Measurements from ENCODE around the gene POPDC2. TPM values are rescaled to one million over a fixed set of nuclear protein-coding genes. Genes with fewer than 3 reads are reported as not detected.

The POPDC2 gene
- total and polyA plus RNA-seq, 2 of the 4 experiments (the other 2 are of a cell fraction), result under 0.01 to 0.29 TPM

GRCh38 chr3:119602676-119603075 lies 57.7 kb downstream of the POPDC2 start:
- no peak overlapping the region for H2BK15ac ChIP-seq (ENCODE audit: low read depth, low read length)
- no peaks in the 10 kb centered on the region for H3K36me3 ChIP-seq (ENCODE audit: control insufficient read depth, insufficient read depth, low read length)
- no peak for TF ChIP-seq SMC3 (IDR thresholded peaks at IDR 0.05; ENCODE audit: low read depth, low read length)
- TF ChIP-seq POLR2A (IDR thresholded peaks at IDR 0.05; ENCODE audit: low read depth, low read length), result no peak
- TF ChIP-seq ELK1 (IDR thresholded peaks at IDR 0.05; ENCODE audit: borderline replicate concordance, low read depth, low read length), result no peak
- TF ChIP-seq BHLHE40 (IDR thresholded peaks at IDR 0.05; ENCODE audit: low read depth, low read length), result no peak
- no peak for TF ChIP-seq RCOR1 (IDR thresholded peaks at IDR 0.05; ENCODE audit: insufficient replicate concordance, low read length)
- ChIA-PET CTCF (no interaction called here), POLR2A (ENCODE audit: unreplicated experiment) (no interaction called here)
- no peak overlapping the region for H4K5ac ChIP-seq (ENCODE audit: low read depth, low read length)
- WGBS, 2 experiments (ENCODE audit: extremely low coverage in 2 of 2, insufficient read length in 1 of 2), result no CpG with 5 or more reads among the region's 1 CpG
- no peaks in the 10 kb centered on the region for H4K20me1 ChIP-seq (ENCODE audit: insufficient read depth, low read length)
- H2BK20ac ChIP-seq (ENCODE audit: low read depth, low read length), result no peak overlapping the region
- no peak overlapping the region for H4K8ac ChIP-seq (ENCODE audit: low read depth in 2 of 2, low read length in 2 of 2)
- H3K18ac ChIP-seq (ENCODE audit: low read depth, low read length), result no peak overlapping the region
- intact Hi-C loops (cut with micrococcal nuclease), result no loop called here
- H3K27ac ChIP-seq (ENCODE audit: insufficient read depth, low read length), result no peak overlapping the region
- H3K4me3 ChIP-seq (ENCODE audit: insufficient read depth, low read depth, low read length), result no peak overlapping the region
- no peak overlapping the region for H3K4me2 ChIP-seq (ENCODE audit: low read depth, low read length)
- no TSS peak for BruUV-seq (replicated peaks)
- no peaks in the 10 kb centered on the region for H3K79me1 ChIP-seq (ENCODE audit: low read depth in 1 of 2, low read length in 2 of 2)
- H3K56ac ChIP-seq (ENCODE audit: extremely low read depth, insufficient read depth, low read length), result no peak overlapping the region
- no peak for ATAC-seq (ENCODE audit: low read depth)
- in situ Hi-C loops (cut with MboI; ENCODE audit: low sequenced_read_pairs), result no loop called here
- H3K14ac ChIP-seq (replicated peaks; ENCODE audit: low read depth, low read length), result no peak overlapping the region
- no peak overlapping the region for H2AK9ac ChIP-seq (replicated peaks; ENCODE audit: low read depth, low read length, poor library complexity)
- H2AK5ac ChIP-seq (ENCODE audit: low read depth, low read length), result no peak overlapping the region
- no peak overlapping the region for H3K4ac ChIP-seq (ENCODE audit: low read depth, low read length)
- H3K9ac ChIP-seq (ENCODE audit: low read depth, low read length), result no peak overlapping the region
- dilution Hi-C loops (cut with HindIII; ENCODE audit: low sequenced_read_pairs, unreplicated experiment), result no loop called here
- peaks cover 22% of the 10 kb centered on the region for H3K27me3 ChIP-seq (ENCODE audit: control insufficient read depth, insufficient read depth, low read length)
- DNase-seq, result no peak
- H2AFZ ChIP-seq (replicated peaks; ENCODE audit: low read length, poor library complexity), result no peak overlapping the region
- H4K91ac ChIP-seq (ENCODE audit: insufficient read depth, low read depth, low read length), result no peak overlapping the region
- no peak overlapping the region for H2BK120ac ChIP-seq (ENCODE audit: low read depth, low read length)
- H3K9me1 ChIP-seq (ENCODE audit: insufficient read depth, low read length), result no peaks in the 10 kb centered on the region
- no peak overlapping the region for H2BK5ac ChIP-seq (ENCODE audit: low read depth, low read length, poor library complexity, severe bottlenecking)
- H3K9me3 ChIP-seq (ENCODE audit: control insufficient read depth, insufficient read depth, low read length), result no peaks in the 10 kb centered on the region
- no peaks in the 10 kb centered on the region for H3K4me1 ChIP-seq (ENCODE audit: control insufficient read depth, insufficient read depth, low read length)
- no peak overlapping the region for H3K23ac ChIP-seq (ENCODE audit: low read depth, low read length)
